ENCODE data around the gene RGS9BP.
"Not testable (repeated sequence)": the region's sequence is repeated elsewhere in the genome, so short reads cannot be mapped to it uniquely, and the experiment has no call there.

RGS9BP gene

GRCh38 chr19:32675720-32676185 is at the start of gene RGS9BP:
Gene RGS9BP, plus strand, starts transcription at chr19:32675848. Its CDS starts 416 bp downstream, at chr19:32676264.
- peak; percentile 75 for DNase-seq

- DNase-seq, result no peak
These were observed 48.7 kb upstream of the RGS9BP start for GRCh38 chr19:32626969-32627368.

- no peak for DNase-seq
These were observed 47.9 kb upstream of the RGS9BP start for GRCh38 chr19:32627714-32628270.

GRCh38 chr19:32630338-32630737 is 45.3 kb upstream of the RGS9BP start:
- no peak for DNase-seq

GRCh38 chr19:32631381-32631780 is 44.3 kb upstream of the RGS9BP start:
- DNase-seq, result no peak

GRCh38 chr19:32637480-32637879 is 38.2 kb upstream of the RGS9BP start:
- no peak for DNase-seq

GRCh38 chr19:32638625-32639024 is 37.0 kb upstream of the RGS9BP start:
- DNase-seq, result no peak

GRCh38 chr19:32642771-32643170 is 32.9 kb upstream of the RGS9BP start:
- peak; percentile 77 for DNase-seq

GRCh38 chr19:32646556-32646955 is 29.1 kb upstream of the RGS9BP start:
- no peak for DNase-seq

- DNase-seq, result no peak
These were observed 28.3 kb upstream of the RGS9BP start for GRCh38 chr19:32647361-32647760.

GRCh38 chr19:32649751-32650150 is 25.9 kb upstream of the RGS9BP start:
- DNase-seq, result no peak

GRCh38 chr19:32650671-32651070 is 25.0 kb upstream of the RGS9BP start:
- no peak for DNase-seq

- no peak for DNase-seq
These were observed 23.9 kb upstream of the RGS9BP start for GRCh38 chr19:32651729-32652140.

- not testable (repeated sequence) for DNase-seq
These were observed 23.3 kb upstream of the RGS9BP start for GRCh38 chr19:32652331-32652730.

GRCh38 chr19:32652894-32653598 is 22.6 kb upstream of the RGS9BP start:
- DNase-seq, result no peak

GRCh38 chr19:32653599-32653915 is 22.1 kb upstream of the RGS9BP start:
- no peak for DNase-seq

- not testable (repeated sequence) for DNase-seq
These were observed 19.3 kb upstream of the RGS9BP start for GRCh38 chr19:32656379-32656778.

- DNase-seq, result no peak
These were observed 17.6 kb upstream of the RGS9BP start for GRCh38 chr19:32658075-32658474.

- no peak for DNase-seq
These were observed 17.1 kb upstream of the RGS9BP start for GRCh38 chr19:32658527-32658926.

GRCh38 chr19:32661318-32661717 is 14.3 kb upstream of the RGS9BP start:
- no peak for DNase-seq

- DNase-seq, result no peak
These were observed 13.5 kb upstream of the RGS9BP start for GRCh38 chr19:32662186-32662585.

- DNase-seq, result no peak
These were observed 9.6 kb upstream of the RGS9BP start for GRCh38 chr19:32666084-32666483.

- DNase-seq, result no peak
These were observed 6.3 kb upstream of the RGS9BP start for GRCh38 chr19:32669310-32669709.

- no peak for DNase-seq
These were observed 3.6 kb upstream of the RGS9BP start for GRCh38 chr19:32671883-32672593.

All from CD4-positive, alpha-beta T cell treated with Interleukin-21 for 1 hour (primary cell).